Osteocyte (in vitro differentiated cells): ENCODE results near the gene CAMK2D. TPM values are rescaled to one million over a fixed set of nuclear protein-coding genes. Genes with fewer than 3 reads are reported as not detected.

Experiments used
- DNase-seq: peaks from one replicate; pipeline ENCODE4 v3.0.0; 2021; ENCODE audit warnings: mixed read lengths; ENCODE audit not compliant: unreplicated experiment; ENCODE audit errors: extremely low spot score
- H3K27ac Mint-ChIP-seq: one replicate; pipeline ENCODE4 v1.8.0; 2021; ENCODE audit warnings: mild to moderate bottlenecking, mixed read lengths; ENCODE audit not compliant: unreplicated experiment
- H3K27me3 Mint-ChIP-seq: one replicate; pipeline ENCODE4 v1.8.0; 2021; ENCODE audit warnings: mixed read lengths; ENCODE audit not compliant: unreplicated experiment
- H3K36me3 Mint-ChIP-seq: one replicate; pipeline ENCODE4 v1.8.0; 2021; ENCODE audit warnings: mixed read lengths; ENCODE audit not compliant: unreplicated experiment
- H3K4me1 Mint-ChIP-seq: one replicate; pipeline ENCODE4 v1.8.0; 2021; ENCODE audit warnings: mixed read lengths; ENCODE audit not compliant: unreplicated experiment
- H3K4me3 Mint-ChIP-seq: one replicate; pipeline ENCODE4 v1.8.0; 2021; ENCODE audit warnings: mild to moderate bottlenecking, moderate library complexity, mixed read lengths; ENCODE audit not compliant: unreplicated experiment
- H3K9me3 Mint-ChIP-seq: one replicate; pipeline ENCODE4 v1.8.0; 2021; ENCODE audit warnings: mixed read lengths; ENCODE audit not compliant: unreplicated experiment
- total RNA-seq: library from RNA; stranded (reverse); gene quantifications from 2 replicates; pipeline ENCODE4 v1.2.1, GENCODE V29; 2021
- TF ChIP-seq, protein P1 (sequence below): fragments of 200-600 bp; sonication (generic); IDR thresholded peaks from 2 replicates; pipeline ENCODE4 v1.5.0; 2021; ENCODE audit warnings: antibody characterized with exemption, mild to moderate bottlenecking, moderate library complexity

The CAMK2D gene
- total RNA-seq, 1 donor from 2014 or later, result 84.3 TPM

DNA sequence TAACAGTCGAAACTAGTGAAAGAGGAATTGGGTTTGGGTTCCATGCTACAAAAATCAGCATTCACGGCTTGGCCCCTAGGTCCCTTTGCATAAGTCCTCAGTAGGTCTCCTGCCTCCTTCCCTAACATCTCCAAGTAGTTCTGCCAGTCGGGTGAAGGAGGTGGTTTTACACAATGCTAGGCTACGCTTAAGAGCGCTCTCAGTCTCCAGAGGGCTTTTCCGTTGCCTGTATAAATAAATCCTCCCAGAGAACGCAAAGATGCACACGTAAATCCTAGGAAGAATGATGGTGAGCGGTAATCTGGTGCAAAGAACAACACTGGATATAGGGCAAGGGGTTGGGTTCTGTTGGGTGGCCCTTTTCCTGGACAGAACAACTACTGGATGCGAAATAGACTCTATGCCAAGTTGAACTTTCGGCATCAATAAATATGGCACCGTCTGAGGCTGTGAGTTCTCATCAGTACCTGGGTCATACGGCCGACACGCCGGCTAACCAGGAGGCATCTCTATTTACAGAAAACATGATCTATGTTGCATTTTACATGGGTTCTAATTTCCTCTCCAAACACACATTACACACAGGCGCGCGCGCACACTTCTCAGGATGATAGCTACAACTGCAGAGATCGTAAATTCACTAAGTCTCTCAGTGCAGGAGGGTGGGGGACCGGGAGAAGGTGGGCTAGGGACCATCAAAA lies 1.3 kb downstream of the CAMK2D start:
- TF ChIP-seq, protein P1, sequence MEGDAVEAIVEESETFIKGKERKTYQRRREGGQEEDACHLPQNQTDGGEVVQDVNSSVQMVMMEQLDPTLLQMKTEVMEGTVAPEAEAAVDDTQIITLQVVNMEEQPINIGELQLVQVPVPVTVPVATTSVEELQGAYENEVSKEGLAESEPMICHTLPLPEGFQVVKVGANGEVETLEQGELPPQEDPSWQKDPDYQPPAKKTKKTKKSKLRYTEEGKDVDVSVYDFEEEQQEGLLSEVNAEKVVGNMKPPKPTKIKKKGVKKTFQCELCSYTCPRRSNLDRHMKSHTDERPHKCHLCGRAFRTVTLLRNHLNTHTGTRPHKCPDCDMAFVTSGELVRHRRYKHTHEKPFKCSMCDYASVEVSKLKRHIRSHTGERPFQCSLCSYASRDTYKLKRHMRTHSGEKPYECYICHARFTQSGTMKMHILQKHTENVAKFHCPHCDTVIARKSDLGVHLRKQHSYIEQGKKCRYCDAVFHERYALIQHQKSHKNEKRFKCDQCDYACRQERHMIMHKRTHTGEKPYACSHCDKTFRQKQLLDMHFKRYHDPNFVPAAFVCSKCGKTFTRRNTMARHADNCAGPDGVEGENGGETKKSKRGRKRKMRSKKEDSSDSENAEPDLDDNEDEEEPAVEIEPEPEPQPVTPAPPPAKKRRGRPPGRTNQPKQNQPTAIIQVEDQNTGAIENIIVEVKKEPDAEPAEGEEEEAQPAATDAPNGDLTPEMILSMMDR, result no peak
- Mint-ChIP-seq H3K27ac (peak overlapping the region; percentile 93), H3K27me3 (no peaks in the 10 kb centered on the region), H3K9me3 (no peaks in the 10 kb centered on the region), H3K36me3 (peaks cover 2% of the 10 kb centered on the region), H3K4me3 (peak overlapping the region; percentile 95), H3K4me1 (peaks cover 47% of the 10 kb centered on the region)
- DNase-seq, result no peak

DNA sequence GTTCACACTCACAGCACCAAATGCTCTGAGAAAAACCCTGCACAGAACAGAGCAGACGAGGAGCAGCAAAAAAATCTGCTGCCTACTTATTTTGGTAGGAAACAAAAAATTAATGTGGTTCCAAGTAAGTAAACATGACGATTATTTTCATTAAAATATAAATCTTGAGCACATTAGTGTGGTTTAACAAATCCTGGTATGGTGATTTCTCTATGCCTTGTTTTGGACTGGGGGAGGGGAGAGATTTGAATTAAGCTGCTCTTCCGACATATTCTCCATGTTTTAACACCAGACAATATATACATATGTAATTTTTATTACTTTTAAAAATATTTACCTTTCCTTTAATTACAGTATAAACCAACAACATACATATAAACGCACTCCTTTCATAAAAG lies 1.8 kb downstream of the CAMK2D start:
- peaks cover 51% of the 10 kb centered on the region for H3K4me1 Mint-ChIP-seq
- TF ChIP-seq, protein P1, result no peak
- peak overlapping the region; percentile 93 for H3K27ac Mint-ChIP-seq
- DNase-seq, result no peak
- peak overlapping the region; percentile 95 for H3K4me3 Mint-ChIP-seq
- H3K36me3 Mint-ChIP-seq, result peaks cover 2% of the 10 kb centered on the region
- H3K9me3 Mint-ChIP-seq, result no peaks in the 10 kb centered on the region
- H3K27me3 Mint-ChIP-seq, result no peaks in the 10 kb centered on the region

- Mint-ChIP-seq H3K27me3 (no peaks in the 10 kb centered on the region), H3K27ac (peak overlapping the region; percentile 80), H3K4me3 (peak overlapping the region; percentile 95), H3K4me1 (peaks cover 50% of the 10 kb centered on the region), H3K36me3 (peaks cover 7% of the 10 kb centered on the region), H3K9me3 (no peaks in the 10 kb centered on the region)
- DNase-seq, result no peak
- TF ChIP-seq, protein P1, result no peak
Observed at GRCh38 chr4:113758372-113758771, 3.2 kb downstream of the CAMK2D start.

GRCh38 chr4:113757486-113757885 lies 4.1 kb downstream of the CAMK2D start:
- DNase-seq, result no peak
- TF ChIP-seq, protein P1, result no peak
- Mint-ChIP-seq H3K9me3 (no peaks in the 10 kb centered on the region), H3K4me1 (peaks cover 46% of the 10 kb centered on the region), H3K27ac (peak overlapping the region; percentile 80), H3K36me3 (peaks cover 12% of the 10 kb centered on the region), H3K4me3 (peak overlapping the region; percentile 95), H3K27me3 (no peaks in the 10 kb centered on the region)

DNA sequence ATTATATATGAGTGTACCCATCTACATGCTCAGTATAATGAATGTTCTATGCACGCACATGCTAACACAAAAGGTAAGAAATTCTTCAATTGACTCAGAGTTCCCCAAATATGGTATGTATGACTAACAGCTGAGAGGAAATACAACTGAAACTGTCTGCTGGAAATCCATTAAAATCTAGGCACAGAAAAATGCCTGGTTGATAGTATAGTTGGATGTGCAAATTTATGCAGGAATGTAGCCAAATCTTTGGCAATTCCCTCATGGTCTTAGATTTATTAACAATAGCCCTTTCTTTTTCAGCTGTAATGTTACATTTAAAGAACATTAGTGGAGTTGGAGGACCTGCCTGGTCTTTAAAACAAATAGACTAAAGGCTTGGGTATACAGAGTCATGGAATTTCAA lies 5.5 kb downstream of the CAMK2D start:
- no peaks in the 10 kb centered on the region for H3K9me3 Mint-ChIP-seq
- no peak for DNase-seq
- peaks cover 46% of the 10 kb centered on the region for H3K4me1 Mint-ChIP-seq
- TF ChIP-seq, protein P1, result no peak
- H3K36me3 Mint-ChIP-seq, result peaks cover 16% of the 10 kb centered on the region
- H3K27ac Mint-ChIP-seq, result peak overlapping the region; percentile 73
- peak overlapping the region; percentile 4 for H3K4me3 Mint-ChIP-seq
- H3K27me3 Mint-ChIP-seq, result no peaks in the 10 kb centered on the region
